Activated CD4-positive, alpha-beta memory T cell treated with anti-CD3 and anti-CD28 coated beads for 36 hours (primary cell): ENCODE measurements around the gene AGTPBP1. TPM values are rescaled to one million over a fixed set of nuclear protein-coding genes. Genes with fewer than 3 reads are reported as not detected.

Experiments used
- CTCF ChIA-PET: fragments of 350-600 bp; sonication (Branson Sonifier 250); formaldehyde crosslinking; loops from one replicate; lab custom pipeline; 2021; ENCODE audit warnings: antibody characterized with exemption, inconsistent platforms; lab: Charles Lee
- POLR2A ChIA-PET: fragments of 350-600 bp; sonication (Branson Sonifier 250); formaldehyde crosslinking; loops from one replicate; lab custom pipeline; 2021; ENCODE audit warnings: antibody characterized with exemption; lab: Charles Lee
- DNase-seq: peaks from one replicate; pipeline ENCODE4 v3.0.0-alpha.2; 2020
- H3K27ac Mint-ChIP-seq: one replicate; pipeline ENCODE4 v1.8.0; 2021; ENCODE audit warnings: mixed read lengths
- H3K27me3 Mint-ChIP-seq: one replicate; pipeline ENCODE4 v1.8.0; 2021; ENCODE audit warnings: mixed read lengths
- H3K36me3 Mint-ChIP-seq: one replicate; pipeline ENCODE4 v1.8.0; 2021; ENCODE audit warnings: mixed read lengths
- H3K4me1 Mint-ChIP-seq: one replicate; pipeline ENCODE4 v1.8.0; 2021; ENCODE audit warnings: low read depth, mixed read lengths
- H3K4me3 Mint-ChIP-seq: one replicate; pipeline ENCODE4 v1.8.0; 2021; ENCODE audit warnings: mild to moderate bottlenecking, mixed read lengths
- H3K9me3 Mint-ChIP-seq: one replicate; pipeline ENCODE4 v1.8.0; 2021; ENCODE audit warnings: mixed read lengths
- intact Hi-C: fragments of 100-400 bp; cut with micrococcal nuclease; formaldehyde crosslinking; loops from one replicate; pipeline ENCODE4 v1.15.1; 2023
- total RNA-seq, 2 experiments: library from RNA; stranded (reverse); gene quantifications; one replicate each; pipeline ENCODE4 v1.2.3, GENCODE V29; 2021

The AGTPBP1 gene
- total RNA-seq, 2 experiments from 2014 or later = 38.6 to 41.6 TPM

DNA sequence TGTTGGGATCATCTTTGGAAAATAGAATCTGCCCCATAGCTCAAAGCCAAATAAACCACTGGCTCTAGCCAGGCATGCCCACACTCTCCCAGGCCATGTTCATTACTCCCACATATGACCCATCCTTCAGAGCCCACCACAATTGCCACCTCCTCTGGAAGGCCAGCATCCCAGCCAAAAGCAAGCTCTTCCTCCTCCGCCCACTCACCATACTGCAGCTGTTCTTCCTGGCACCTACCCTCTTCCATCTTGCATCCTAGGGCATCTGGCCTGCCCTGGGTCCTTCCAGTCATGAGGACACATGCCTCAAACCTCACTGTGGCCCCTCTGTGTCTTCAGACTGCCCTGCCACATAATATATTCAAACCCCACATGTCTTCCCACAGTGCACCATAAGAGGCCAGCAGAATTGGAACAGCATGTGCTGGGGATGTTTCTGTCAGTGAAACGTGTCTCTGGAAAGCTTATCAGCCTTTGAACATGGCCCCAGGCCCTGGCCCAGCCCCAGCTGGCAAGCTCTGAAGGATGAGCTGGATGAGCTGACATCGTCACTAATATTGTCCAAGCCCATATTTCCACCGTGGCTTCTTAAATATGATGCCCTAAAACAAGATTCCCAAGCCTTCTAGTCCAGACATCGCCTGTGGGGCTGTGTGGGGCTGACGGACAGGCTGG, 230.8 kb downstream of the AGTPBP1 start:
- Mint-ChIP-seq H3K4me1 (no peaks in the 10 kb centered on the region), H3K9me3 (no peaks in the 10 kb centered on the region), H3K4me3 (no peak overlapping the region), H3K36me3 (no peaks in the 10 kb centered on the region), H3K27me3 (peaks cover 10% of the 10 kb centered on the region), H3K27ac (no peak overlapping the region)
- no peak for DNase-seq
- ChIA-PET POLR2A (no interaction called here), CTCF (no interaction called here)
- intact Hi-C loops = no loop called here

DNA sequence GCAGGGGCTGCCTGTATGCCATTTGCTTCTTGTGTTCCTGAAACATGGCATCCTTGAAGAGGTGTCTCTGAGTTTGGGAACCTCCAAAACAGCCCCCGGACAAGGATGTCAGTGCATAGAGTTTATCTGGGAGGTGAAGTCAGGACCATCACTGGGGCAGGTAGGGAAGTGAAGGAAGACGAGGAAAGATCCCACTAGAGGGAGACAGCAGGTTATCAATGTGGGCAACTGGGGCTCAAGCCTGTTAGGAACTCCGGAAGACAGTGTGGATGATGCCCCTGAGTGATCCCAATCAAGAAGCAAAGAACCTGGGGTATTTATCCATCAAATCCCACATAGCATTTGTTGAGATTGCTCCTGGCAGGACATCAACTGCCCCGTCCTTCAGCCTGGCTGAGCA, 233.1 kb downstream of the AGTPBP1 start:
- Mint-ChIP-seq H3K27ac (no peak overlapping the region), H3K4me1 (no peaks in the 10 kb centered on the region), H3K4me3 (no peak overlapping the region), H3K27me3 (peaks cover 7% of the 10 kb centered on the region), H3K36me3 (no peaks in the 10 kb centered on the region), H3K9me3 (no peaks in the 10 kb centered on the region)
- DNase-seq = no peak
- CTCF ChIA-PET = no interaction called here
- POLR2A ChIA-PET = no interaction called here
- intact Hi-C loops = no loop called here

DNA sequence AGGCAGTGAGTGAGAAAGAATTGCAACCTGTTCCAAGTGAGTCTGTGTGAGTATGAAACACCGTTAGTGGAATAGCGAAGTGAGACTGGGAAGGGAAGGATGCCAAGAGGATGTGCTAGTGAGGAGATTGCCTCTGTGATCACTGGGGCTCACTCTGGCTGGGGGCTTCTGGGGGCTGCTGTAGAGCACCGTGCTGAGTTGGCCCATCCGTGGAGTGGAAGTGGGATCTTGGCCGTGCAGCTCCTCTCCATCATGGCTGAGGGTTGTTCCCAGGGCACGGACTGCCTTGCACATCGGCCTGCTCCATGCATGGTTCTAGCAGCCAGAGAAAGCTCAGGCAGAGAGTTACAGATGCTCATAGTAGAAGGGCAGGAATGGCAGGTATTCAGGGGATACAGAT, 236.1 kb downstream of the AGTPBP1 start:
- H3K27me3 Mint-ChIP-seq = peaks cover 5% of the 10 kb centered on the region
- H3K36me3 Mint-ChIP-seq = no peaks in the 10 kb centered on the region
- ChIA-PET CTCF (no interaction called here), POLR2A (no interaction called here)
- H3K4me3 Mint-ChIP-seq = no peak overlapping the region
- intact Hi-C loops = no loop called here
- H3K9me3 Mint-ChIP-seq = no peaks in the 10 kb centered on the region
- no peak overlapping the region for H3K27ac Mint-ChIP-seq
- H3K4me1 Mint-ChIP-seq = no peaks in the 10 kb centered on the region
- DNase-seq = no peak

DNA sequence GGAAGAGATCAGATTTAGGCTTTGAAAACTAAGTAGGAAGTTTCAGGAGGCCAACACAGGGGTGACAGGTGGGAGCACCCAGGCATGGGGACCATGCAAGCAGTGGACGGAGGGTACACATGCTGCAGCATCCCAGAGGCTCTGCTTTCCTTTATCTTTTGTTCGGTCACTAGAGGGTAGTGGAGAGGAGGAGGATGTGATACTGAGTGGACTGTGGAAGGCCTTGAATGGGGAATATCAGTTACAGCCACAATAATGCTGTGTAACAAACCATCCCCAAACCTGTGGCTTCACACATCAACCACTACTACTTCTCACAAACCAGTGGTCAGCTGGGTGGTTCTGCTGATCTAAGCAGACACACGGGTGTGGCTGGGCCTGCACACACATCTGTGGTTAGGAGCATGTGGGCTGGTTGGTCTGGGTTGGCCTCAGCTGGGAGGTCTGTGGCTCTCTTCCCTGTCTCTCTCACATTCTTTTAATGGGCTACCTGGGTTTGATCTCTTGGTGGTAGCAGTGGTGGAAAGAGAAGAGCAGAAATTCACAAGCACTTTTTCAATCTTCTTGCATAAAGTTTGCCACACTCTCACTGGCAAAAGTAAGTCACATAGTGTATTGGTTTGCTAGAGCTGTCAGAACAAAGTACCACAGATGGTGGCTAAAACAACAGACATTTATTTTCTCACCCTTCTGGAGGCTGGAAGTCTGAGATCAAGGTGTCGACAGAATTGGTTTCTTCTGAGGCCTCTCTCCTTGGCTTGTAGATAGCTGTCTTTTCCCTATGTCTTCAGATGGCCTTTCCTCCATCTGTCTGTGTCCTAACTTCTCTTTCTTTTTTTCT, 238.7 kb downstream of the AGTPBP1 start:
- CTCF ChIA-PET = no interaction called here
- H3K27ac Mint-ChIP-seq = no peak overlapping the region
- no peaks in the 10 kb centered on the region for H3K4me1 Mint-ChIP-seq
- H3K9me3 Mint-ChIP-seq = peaks cover 6% of the 10 kb centered on the region
- POLR2A ChIA-PET = no interaction called here
- H3K36me3 Mint-ChIP-seq = no peaks in the 10 kb centered on the region
- intact Hi-C loops = no loop called here
- no peak for DNase-seq
- no peak overlapping the region for H3K4me3 Mint-ChIP-seq
- H3K27me3 Mint-ChIP-seq = peaks cover 3% of the 10 kb centered on the region

DNA sequence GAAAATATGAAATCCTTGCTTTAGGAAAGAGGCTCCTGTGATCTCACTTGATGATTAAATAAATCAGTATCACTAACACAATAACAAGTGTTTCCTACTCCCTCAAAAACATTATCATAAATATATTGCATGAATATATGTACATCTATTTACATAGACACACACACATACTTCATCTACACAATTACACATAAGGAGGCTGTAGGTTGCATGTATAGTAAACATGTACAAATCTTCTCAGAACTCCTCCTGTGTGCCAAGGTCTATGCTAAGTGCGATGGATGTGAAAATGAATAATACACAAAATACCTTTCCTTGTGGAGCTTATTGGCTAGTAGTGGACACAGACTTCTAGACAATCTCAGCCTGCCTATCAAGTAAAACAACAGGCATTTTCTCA, 239.9 kb downstream of the AGTPBP1 start:
- Mint-ChIP-seq H3K4me3 (no peak overlapping the region), H3K36me3 (no peaks in the 10 kb centered on the region), H3K4me1 (no peaks in the 10 kb centered on the region), H3K9me3 (peaks cover 6% of the 10 kb centered on the region), H3K27me3 (no peaks in the 10 kb centered on the region), H3K27ac (no peak overlapping the region)
- DNase-seq = no peak
- POLR2A ChIA-PET = no interaction called here
- intact Hi-C loops = no loop called here
- CTCF ChIA-PET = no interaction called here

DNA sequence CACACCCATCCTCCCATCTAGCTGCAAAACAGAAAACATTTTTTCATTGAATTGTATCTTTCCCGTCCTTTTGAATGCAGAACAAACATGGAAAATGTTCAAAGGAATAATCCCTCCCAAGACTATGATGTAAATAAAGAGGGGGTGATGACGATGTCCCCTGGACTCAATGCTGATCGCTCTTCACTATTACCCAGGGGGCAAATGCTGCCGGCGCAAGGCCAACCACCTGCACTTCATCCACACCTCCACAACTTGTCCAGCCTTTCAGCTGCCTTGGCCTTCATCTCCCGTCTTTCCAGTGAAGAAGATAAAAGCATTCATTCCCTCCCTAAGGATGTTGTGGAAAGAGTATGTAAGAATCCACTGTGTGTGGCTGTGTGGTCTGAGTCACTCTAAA, 240.3 kb downstream of the AGTPBP1 start:
- intact Hi-C loops = no loop called here
- no peaks in the 10 kb centered on the region for H3K36me3 Mint-ChIP-seq
- DNase-seq = no peak
- H3K4me3 Mint-ChIP-seq = no peak overlapping the region
- POLR2A ChIA-PET = no interaction called here
- CTCF ChIA-PET = no interaction called here
- peaks cover 1% of the 10 kb centered on the region for H3K27me3 Mint-ChIP-seq
- no peak overlapping the region for H3K27ac Mint-ChIP-seq
- H3K4me1 Mint-ChIP-seq = no peaks in the 10 kb centered on the region
- peaks cover 6% of the 10 kb centered on the region for H3K9me3 Mint-ChIP-seq

Other genes with a start within 250 kb of the AGTPBP1 start
- gene NAA35, start 199.2 kb upstream of the AGTPBP1 start, total RNA-seq = 10 to 100 TPM; 23.0 to 24.3 TPM